Measurements from ENCODE around the gene TWF1.
A peak's percentile ranks its signal among the peaks of the same experiment; 100 is the strongest.
"Not testable (repeated sequence)": the region's sequence is repeated elsewhere in the genome, so short reads cannot be mapped to it uniquely, and the experiment has no call there.

Gene TWF1

GRCh38 chr12:43797561-43798217, 8.4 kb downstream of the TWF1 start:
- DNase-seq: no peak

DNA sequence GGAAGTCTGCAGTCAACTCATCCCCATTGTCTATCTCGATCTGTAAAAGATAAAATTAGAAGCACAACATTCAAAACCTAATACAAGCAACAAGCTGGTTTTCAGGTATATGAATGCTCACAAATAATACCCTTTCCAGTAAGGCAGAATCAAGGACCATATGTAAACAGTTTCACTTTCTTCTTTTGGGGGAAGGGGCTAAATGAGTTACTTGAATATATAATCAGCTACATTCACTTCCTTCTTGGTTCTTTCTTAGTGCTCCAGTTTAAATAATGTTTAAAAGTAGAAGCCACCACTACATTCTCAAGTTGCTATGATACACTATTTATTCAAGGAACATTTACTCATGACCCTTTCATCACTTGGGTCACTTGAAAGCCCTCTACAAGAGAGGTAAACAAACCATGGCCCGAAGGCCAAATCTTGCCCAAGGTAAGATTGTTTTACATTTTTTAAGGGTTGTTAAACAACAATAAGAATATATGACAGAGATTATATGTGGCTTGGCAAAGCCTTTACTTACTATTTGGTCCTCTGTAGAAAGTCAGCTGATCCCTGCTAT, 10.3 kb downstream of the TWF1 start:
- no peak for DNase-seq

DNA sequence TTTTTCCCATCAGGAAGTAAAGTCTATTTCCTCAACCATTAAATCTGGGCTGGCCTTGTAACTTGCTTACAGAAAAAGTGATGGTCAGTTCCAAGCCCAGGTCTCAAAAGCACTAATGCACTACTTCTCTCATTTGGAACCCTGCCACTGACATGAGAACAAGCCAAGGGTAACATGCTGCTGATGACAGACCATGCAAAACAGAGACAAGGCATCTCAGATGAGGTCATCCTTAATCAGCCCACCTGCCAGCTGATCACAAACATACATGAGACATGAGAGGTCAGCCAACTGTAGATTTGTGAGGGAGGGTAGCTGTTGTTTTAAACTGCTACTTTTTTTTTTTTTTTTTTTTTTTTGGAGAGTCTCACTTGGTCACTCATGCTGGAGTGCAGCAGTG, 16.2 kb downstream of the TWF1 start:
- no peak for DNase-seq

DNA sequence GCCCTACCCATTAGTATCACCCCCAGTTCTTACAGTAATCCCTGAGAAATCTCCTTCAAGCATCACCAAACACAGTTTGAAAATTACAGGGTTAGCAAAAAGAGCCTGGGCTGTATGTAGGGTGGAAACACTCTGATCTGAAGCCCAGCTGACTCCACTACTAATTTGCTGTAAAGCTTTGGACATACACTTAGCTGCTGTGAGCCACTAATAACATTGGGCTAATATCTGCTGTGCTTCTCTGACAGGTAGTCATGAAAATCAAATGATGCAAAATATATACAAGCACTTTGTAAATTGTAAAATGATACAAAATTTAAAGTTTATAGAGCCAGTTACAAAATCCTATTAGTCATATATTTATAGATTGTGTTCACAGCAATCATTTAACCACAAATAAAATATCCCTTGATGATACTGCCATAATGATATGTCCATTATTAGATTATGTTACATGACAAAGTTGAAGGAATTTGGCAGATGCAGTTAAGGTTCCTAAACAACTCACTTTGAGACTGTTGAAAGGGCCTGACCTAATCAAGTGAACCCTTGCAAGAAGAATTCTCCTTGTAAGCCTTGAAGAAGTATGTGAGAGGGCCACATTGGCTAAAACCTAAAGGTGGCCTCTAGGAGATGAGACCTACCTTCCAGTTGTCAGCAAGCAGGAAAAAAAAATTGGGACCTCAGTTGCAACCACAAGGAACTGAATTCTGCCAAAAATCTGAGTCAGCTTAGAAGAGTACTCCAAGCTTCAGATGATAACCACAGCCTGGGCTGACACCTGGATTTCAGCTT, 19.0 kb downstream of the TWF1 start:
- no peak for DNase-seq

DNA sequence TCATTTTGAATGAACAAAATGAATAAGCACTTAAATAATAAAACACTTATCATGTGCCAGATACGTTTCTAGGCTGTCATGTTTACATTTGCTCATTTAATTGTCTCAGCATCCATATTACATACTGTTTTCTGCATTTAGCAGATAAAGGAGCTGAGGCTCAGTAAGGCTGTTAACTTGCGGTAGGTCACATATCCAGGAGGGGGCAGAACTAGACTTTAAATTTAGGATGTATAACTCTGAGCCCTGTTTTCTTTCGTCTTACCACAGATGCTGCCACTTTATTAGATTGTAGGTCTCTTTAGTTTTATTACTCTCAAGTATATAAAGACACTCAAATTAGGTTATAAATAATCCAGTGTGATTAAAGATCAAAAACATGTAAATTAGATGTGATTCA, 29.6 kb downstream of the TWF1 start:
- DNase-seq: no peak

DNA sequence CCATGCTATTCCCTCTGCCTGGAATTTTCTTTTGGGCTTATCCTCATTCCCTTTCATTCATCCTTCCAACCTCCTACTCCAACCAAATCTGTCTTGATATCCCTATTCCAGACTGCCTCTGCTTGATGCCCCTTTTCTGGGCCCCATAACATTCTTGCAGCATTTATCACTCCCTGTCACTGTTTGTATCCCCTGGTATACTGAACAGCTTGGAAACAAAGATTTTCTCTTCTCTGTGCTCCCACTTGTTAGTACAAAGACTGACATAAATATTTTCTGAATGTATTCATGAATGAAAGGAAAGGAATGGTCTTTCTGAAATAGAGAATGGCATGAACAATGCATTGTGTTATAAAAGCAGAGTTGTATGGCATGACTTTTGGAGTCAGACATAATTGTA, 39.8 kb downstream of the TWF1 start:
- no peak for DNase-seq

- no peak for DNase-seq
These were observed 41.6 kb downstream of the TWF1 start for GRCh38 chr12:43764528-43764927.

DNA sequence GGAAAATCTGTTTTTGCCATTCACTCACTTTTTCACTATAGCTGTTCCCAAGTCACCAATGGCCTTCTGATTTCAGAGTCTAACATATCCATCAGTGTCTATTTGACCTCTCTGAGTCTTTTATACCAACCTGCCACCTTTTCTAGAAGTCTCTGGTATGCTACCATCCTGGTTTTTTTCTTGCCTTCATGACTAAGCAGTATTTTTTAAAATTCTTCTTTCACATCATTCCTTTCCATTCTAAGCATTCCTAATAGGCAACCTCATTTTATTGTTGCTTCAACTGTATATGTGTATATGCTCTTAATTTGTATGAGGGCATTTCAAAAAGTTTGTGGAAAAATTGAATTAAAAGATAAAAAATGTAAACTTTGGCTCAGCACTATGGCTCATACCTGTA, 42.3 kb downstream of the TWF1 start:
- no peak for DNase-seq

DNA sequence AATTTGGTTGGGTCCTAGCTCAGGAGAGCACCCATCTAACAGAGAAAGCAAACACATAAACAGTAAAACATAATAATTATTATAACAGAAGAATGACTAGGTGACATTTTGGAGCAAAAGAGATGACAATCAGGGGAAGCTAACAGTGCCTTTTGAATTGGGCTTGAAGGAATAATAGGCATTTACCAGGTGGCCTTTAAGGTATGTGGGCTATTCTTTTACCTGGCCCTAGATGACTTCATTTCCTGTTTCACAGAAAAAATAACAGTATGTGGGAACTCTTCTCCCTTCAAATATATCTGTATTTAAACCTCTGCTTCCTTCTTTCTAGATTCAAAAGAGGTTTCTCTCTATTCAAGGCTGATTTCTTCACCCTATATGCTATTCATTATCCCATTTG, 43.5 kb downstream of the TWF1 start:
- no peak for DNase-seq

DNA sequence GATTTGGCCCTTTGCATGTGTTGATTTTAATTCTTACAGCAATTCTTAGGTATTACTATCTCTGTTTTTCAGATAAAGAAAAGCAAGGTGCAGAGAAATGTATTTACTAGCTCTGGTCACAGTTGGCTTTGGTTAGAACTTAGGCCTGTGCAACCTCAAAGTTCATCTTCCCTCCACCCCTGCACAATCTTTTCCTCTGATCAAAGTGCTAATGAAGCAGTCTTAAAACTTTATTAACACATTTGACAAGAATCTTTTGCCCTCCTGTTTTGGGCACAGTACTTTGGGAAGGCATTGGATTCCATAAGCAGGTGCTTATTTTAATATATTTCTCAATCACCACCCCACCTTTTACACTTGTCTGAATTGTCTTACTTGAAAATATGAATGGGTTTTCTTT, 44.6 kb downstream of the TWF1 start:
- DNase-seq: no peak

- no peak for DNase-seq
These were observed 45.7 kb downstream of the TWF1 start for GRCh38 chr12:43760396-43760795.

GRCh38 chr12:43758728-43759563, 47.2 kb downstream of the TWF1 start, which contains the start of the genes IRAK4 and PUS7L:
Gene IRAK4 (plus strand): TSS chr12:43758951. CDS start chr12:43768112, 9,161 bp downstream.
Gene PUS7L (minus strand): TSS chr12:43758790. CDS start chr12:43755245, 3,545 bp downstream.
- peak; percentile 91 for DNase-seq

DNA sequence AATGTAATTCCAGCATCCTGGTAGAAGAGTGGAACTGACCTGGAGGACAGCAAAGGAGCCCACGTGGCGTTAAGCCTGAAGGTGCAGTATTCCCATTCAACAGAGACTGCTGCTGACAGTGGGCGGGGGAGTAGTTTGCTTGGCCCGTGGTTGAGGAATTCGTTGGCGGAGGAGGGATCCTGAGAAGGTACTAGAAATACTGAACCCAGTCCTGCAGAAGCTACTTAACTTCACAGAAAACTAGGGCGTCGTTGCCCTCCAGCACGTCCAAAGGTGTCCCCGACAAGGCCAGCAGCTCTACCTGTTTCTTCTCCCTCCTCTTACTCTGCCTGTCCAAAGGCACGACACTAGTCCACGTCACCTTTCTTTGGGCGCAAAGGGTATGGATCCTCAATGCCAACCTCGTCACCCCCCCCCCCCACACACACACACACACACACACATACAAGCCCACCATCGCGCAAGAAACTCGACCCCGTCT, 47.8 kb downstream of the TWF1 start:
- DNase-seq: no peak

DNA sequence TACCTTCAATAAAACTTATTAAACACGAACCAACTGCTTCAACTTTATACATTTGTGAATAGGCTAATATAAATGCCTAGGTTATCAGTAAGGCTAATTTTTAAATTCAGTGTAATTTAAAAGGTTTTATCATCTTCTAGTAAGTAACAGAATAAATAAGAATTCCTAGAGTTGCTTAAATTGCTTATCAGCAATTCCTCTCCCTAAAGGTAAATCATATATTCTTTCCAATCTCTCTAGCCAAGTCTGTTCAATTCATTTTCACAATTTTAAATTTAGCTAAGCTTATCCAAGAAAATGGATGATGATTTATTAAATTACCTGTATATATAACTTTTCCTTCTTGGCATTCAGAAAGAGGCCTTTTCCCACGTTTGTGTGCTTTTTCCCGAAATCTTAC, 52.1 kb downstream of the TWF1 start:
- DNase-seq: no peak

- DNase-seq: not testable (repeated sequence)
These were observed 54.8 kb downstream of the TWF1 start for GRCh38 chr12:43751360-43751759.

DNA sequence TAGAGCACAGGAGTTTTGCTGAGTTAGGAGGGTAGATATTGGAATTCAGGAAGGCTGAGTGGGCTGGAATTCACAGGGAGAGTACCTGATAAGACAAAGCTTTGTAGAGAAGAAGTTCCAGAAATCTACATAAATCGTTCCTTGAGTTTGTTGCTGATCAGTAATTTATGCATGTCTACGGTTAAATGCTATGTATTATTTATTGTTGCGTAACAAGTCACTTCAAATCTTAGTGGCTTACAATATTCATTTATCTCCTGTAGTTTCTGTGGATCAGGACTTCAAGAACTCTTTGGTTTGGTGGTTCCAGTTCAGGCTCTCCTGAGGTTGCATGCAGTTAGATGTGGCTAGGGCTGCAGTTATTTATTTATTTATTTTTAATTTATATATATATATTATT, 55.3 kb downstream of the TWF1 start:
- no peak for DNase-seq

DNA sequence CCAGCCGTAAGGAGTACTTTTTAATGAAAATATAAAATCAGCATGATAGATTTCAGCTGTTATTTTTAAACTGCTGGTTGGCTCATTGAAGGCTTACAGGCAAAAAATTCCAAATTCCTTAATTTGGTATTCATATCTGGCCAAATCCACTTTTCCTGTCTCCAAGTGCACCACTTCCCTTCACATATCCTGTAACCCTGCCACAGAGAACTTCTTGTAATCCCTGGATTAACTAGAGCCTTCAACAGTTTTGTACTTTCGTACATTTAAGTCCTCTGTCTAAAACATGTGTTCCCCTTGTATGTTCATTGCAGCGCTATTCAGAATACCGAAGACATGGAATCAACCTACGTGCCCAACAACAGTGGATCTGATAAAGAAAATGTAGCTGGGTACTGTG, 57.1 kb downstream of the TWF1 start:
- DNase-seq: no peak

DNA sequence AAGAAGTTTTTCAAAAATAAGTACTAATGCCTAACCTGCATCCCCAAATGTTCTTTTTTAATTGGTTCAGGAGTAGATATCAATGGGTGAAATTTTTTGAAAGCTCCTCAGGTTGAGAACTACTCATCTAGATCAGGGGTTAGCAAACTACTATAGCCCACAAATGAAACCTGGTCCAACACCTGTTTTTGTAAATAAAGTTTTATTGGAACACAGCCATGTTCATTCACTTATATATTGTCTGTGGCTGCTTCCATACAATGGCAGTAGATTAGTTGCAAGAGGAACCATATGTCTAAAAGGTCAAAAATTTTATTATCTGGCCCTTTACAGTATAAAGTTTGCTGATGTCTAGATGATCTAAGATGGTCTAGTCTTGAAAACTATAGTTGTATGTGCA, 61.3 kb downstream of the TWF1 start:
- DNase-seq: no peak

Data from activated effector memory CD4-positive, alpha-beta T cell treated with Interleukin-2 at 50 U/mL for 16 hours (primary cell).